Measurements from ENCODE around the gene STK32C.

Gene STK32C

GRCh38 chr10:132305654-132306342 is 2.0 kb downstream of the STK32C start:
- H3K27ac ChIP-seq = no peak overlapping the region
- no peak for TF ChIP-seq ZFX (IDR thresholded peaks at IDR 0.05; ENCODE audit: borderline replicate concordance)
- TF ChIP-seq CTCF (IDR thresholded peaks at IDR 0.05) = no peak

DNA sequence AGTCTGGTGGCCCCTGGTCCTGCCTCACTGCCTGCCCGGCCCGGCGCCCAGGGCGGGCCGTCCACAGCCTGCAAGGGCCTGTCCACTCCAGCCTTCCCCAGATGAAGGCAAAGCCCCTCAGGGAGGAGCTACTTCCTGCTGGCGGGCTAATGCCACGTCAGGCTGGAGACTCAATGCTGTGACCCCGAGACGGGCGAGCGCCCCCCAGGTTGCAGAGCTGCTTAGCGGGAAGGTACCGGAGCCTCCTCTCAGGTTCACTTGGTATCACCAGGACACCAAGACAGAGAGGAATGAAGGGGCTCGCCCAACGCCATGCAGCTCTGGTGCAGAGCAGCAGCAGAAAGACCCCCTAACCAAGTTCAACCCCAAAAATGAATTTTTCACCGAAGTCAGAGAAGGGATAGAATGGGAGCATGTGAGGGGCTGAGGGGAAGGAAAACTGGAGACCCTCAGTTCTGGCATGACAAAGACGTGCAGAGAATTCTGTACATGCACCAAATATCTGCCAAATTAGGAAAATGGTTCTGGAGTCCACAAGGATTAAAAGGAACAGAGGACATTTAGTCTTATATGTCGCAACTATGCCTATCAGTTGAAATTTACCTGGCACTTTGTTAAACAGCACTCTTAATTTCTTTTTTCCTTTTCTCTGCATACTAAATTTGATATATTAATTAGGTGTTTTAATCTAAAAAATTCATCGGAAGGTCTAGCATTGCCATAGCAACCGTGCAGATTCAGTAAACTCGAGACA is 2.8 kb downstream of the STK32C start:
- TF ChIP-seq ZFX (IDR thresholded peaks at IDR 0.05; ENCODE audit: borderline replicate concordance) (no peak), CTCF (IDR thresholded peaks at IDR 0.05) (no peak)
- H3K27ac ChIP-seq = no peak overlapping the region

DNA sequence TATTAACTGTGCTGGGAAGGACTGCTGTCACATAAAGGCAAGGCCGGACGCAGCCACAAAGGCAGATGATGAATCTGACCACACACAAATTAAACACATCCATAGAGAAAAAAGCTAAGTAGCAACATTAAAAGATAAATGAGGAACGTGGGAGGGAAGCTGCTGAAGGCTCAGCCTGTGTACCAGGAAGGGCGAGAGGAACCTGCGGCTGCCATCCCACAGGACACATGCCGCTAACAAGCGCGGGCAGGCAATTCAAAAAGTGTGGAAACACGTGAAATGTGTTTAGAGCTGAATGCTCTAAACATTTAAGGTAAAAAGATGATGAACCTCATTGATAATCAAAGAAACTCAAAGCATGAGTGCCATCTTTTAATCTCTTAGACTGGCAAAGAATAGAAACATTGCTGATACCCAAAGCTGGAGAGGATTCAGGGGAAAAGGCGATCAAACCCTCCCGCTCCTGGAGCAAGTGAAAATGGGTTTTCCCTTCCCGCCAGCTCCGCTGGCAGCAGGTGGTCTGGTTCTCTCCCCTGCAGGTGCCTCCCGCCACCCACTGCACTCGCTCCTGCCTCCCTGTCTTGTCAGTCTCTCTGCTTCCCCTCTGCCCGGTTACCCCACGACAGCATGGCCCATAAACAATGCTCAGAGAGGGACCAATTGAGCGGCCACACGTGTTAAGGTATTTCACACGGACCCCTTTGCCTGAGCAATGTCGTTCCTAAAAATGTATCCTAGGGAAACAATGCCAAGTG is 4.2 kb downstream of the STK32C start:
- TF ChIP-seq CTCF (IDR thresholded peaks at IDR 0.05) (no peak), ZFX (IDR thresholded peaks at IDR 0.05; ENCODE audit: borderline replicate concordance) (no peak)
- no peak overlapping the region for H3K27ac ChIP-seq

- no peak overlapping the region for H3K27ac ChIP-seq
These were observed 5.1 kb downstream of the STK32C start for GRCh38 chr10:132302421-132303310.

GRCh38 chr10:132301371-132302330 is 6.1 kb downstream of the STK32C start:
- no peak overlapping the region for H3K27ac ChIP-seq
- TF ChIP-seq CTCF (IDR thresholded peaks at IDR 0.05) (no peak), ZFX (IDR thresholded peaks at IDR 0.05; ENCODE audit: borderline replicate concordance) (no peak)

More at GRCh38 chr10:132302421-132303310, 5.1 kb downstream of the STK32C start:
- TF ChIP-seq ZFX (IDR thresholded peaks at IDR 0.05; ENCODE audit: borderline replicate concordance) = no peak
- TF ChIP-seq CTCF (IDR thresholded peaks at IDR 0.05) = no peak

- no peak overlapping the region for H3K27ac ChIP-seq
- TF ChIP-seq ZFX (IDR thresholded peaks at IDR 0.05; ENCODE audit: borderline replicate concordance) (no peak), CTCF (IDR thresholded peaks at IDR 0.05) (no peak)
These were observed 7.2 kb downstream of the STK32C start for GRCh38 chr10:132300582-132300981.

Measured in 22Rv1 (cell line).